ENCODE results near the gene RAPSN.

Gene RAPSN

GRCh38 chr11:47390422-47390760 is 58.5 kb downstream of the RAPSN start:
- no peak for DNase-seq (ENCODE audit: low read depth in 2 of 2)

GRCh38 chr11:47389577-47390421 is 59.1 kb downstream of the RAPSN start:
- DNase-seq (ENCODE audit: low read depth in 2 of 2): no peak

- DNase-seq (ENCODE audit: low read depth in 2 of 2): no peak
Measured at GRCh38 chr11:47388697-47389576, 60.0 kb downstream of the RAPSN start.

- no peak for DNase-seq (ENCODE audit: low read depth in 2 of 2)
Measured at GRCh38 chr11:47387944-47388696, 60.8 kb downstream of the RAPSN start.
